GM19463 (cell line): ENCODE data around the gene FCHO1.

Experiments
- ATAC-seq: cut with Tn5 transposase; IDR thresholded peaks from one replicate; pipeline ENCODE4 v1.9.1; 2021; ENCODE audit warnings: mild to moderate bottlenecking, moderate library complexity; ENCODE audit not compliant: unreplicated experiment

The FCHO1 gene

GRCh38 chr19:17824339-17824738, 73.1 kb downstream of the FCHO1 start:
- ATAC-seq, result no peak

- ATAC-seq, result no peak
Observed at GRCh38 chr19:17826508-17827056, 75.3 kb downstream of the FCHO1 start.

- ATAC-seq, result no peak
Observed at GRCh38 chr19:17829855-17830566, 78.7 kb downstream of the FCHO1 start.

- no peak for ATAC-seq
Observed at GRCh38 chr19:17830567-17831418, 79.5 kb downstream of the FCHO1 start.

- ATAC-seq, result no peak
Observed at GRCh38 chr19:17831419-17831888, 80.2 kb downstream of the FCHO1 start.

GRCh38 chr19:17832443-17833208, 81.3 kb downstream of the FCHO1 start:
- ATAC-seq, result no peak

- no peak for ATAC-seq
Observed at GRCh38 chr19:17834350-17835181, 83.3 kb downstream of the FCHO1 start.

- no peak for ATAC-seq
Observed at GRCh38 chr19:17835182-17836006, 84.1 kb downstream of the FCHO1 start.

GRCh38 chr19:17836530-17836929, 85.3 kb downstream of the FCHO1 start:
- no peak for ATAC-seq

- no peak for ATAC-seq
Observed at GRCh38 chr19:17837972-17838371, 86.7 kb downstream of the FCHO1 start.
